Mononuclear cell (primary cell): ENCODE data around the gene LRMDA. TPM values are rescaled to one million over a fixed set of nuclear protein-coding genes. Genes with fewer than 3 reads are reported as not detected.
"Not testable (repeated sequence)": the region's sequence is repeated elsewhere in the genome, so short reads cannot be mapped to it uniquely, and the experiment has no call there.

Experiments
- H3K27me3 ChIP-seq: 2 replicates; pipeline ENCODE4 v1.6.0; 2011; ENCODE audit warnings: low read length, control low read depth; ENCODE audit not compliant: insufficient read depth
- H3K4me1 ChIP-seq: 2 replicates; pipeline ENCODE4 v1.5.1; 2011; ENCODE audit warnings: mild to moderate bottlenecking, low read length, control low read depth; ENCODE audit not compliant: insufficient read depth
- H3K4me3 ChIP-seq: 2 replicates; pipeline ENCODE4 v1.5.1; 2011; ENCODE audit warnings: mild to moderate bottlenecking, low read length, moderate library complexity
- H3K9me3 ChIP-seq: 2 replicates; pipeline ENCODE4 v1.5.1; 2011; ENCODE audit warnings: low read depth, mild to moderate bottlenecking, control low read depth, low read length
- total RNA-seq: library from RNA; depleted of rRNA; stranded (reverse); fragments of >200 nt; gene quantifications from one replicate; pipeline ENCODE4 v1.2.3, GENCODE V29; 2012

LRMDA gene
- total RNA-seq, 1 donor = 7.6 TPM

GRCh38 chr10:76581506-76582256, 1150.3 kb downstream of the LRMDA start:
- no peaks in the 10 kb centered on the region for H3K27me3 ChIP-seq
- H3K4me3 ChIP-seq = no peak overlapping the region
- H3K4me1 ChIP-seq = no peaks in the 10 kb centered on the region
- H3K9me3 ChIP-seq = no peaks in the 10 kb centered on the region

- no peaks in the 10 kb centered on the region for H3K27me3 ChIP-seq
- H3K9me3 ChIP-seq = no peaks in the 10 kb centered on the region
- no peaks in the 10 kb centered on the region for H3K4me1 ChIP-seq
- H3K4me3 ChIP-seq = no peak overlapping the region
Observed at GRCh38 chr10:76582531-76582930, 1151.1 kb downstream of the LRMDA start.

GRCh38 chr10:76583711-76584161, 1152.3 kb downstream of the LRMDA start:
- no peak overlapping the region for H3K4me3 ChIP-seq
- H3K27me3 ChIP-seq = no peaks in the 10 kb centered on the region
- no peaks in the 10 kb centered on the region for H3K4me1 ChIP-seq
- no peaks in the 10 kb centered on the region for H3K9me3 ChIP-seq

- not testable (repeated sequence) for H3K9me3 ChIP-seq, H3K4me1 ChIP-seq, H3K4me3 ChIP-seq, H3K27me3 ChIP-seq
Observed at GRCh38 chr10:76584466-76584865, 1153.0 kb downstream of the LRMDA start.

Other genes with a start within 250 kb of the LRMDA start
- gene VDAC2, start 220.8 kb upstream of the LRMDA start, total RNA-seq = 110 TPM
- gene COMTD1, start 195.7 kb upstream of the LRMDA start, total RNA-seq = 6.5 TPM
- gene ZNF503, start 29.9 kb upstream of the LRMDA start, total RNA-seq = 4.7 TPM